Stimulated activated memory B cell treated with anti-CD40 and anti-IgM and Interleukin-4, amounts not matched to agents 10 μg/mL and 1 μg/mL and 100 μg/mL, for 72 hours (primary cell): ENCODE results near the gene FAM193A.
"Not testable (repeated sequence)": the region's sequence is repeated elsewhere in the genome, so short reads cannot be mapped to it uniquely, and the experiment has no call there.

Experiments
- ATAC-seq: fragments of 150-1000 bp; cut with Tn5 transposase; 2 replicates; pipeline ENCODE4 v1.10.0; 2021
- H3K27ac Mint-ChIP-seq: one replicate; pipeline ENCODE4 v1.8.0; 2022; ENCODE audit warnings: mild to moderate bottlenecking, mixed read lengths
- H3K27me3 Mint-ChIP-seq: one replicate; pipeline ENCODE4 v1.8.0; 2022; ENCODE audit warnings: mixed read lengths
- H3K36me3 Mint-ChIP-seq: one replicate; pipeline ENCODE4 v1.8.0; 2022; ENCODE audit warnings: mixed read lengths
- H3K4me1 Mint-ChIP-seq: one replicate; pipeline ENCODE4 v1.8.0; 2022; ENCODE audit warnings: mixed read lengths
- H3K4me3 Mint-ChIP-seq: one replicate; pipeline ENCODE4 v1.8.0; 2022; ENCODE audit warnings: mild to moderate bottlenecking, moderate library complexity, mixed read lengths
- H3K9me3 Mint-ChIP-seq: one replicate; pipeline ENCODE4 v1.8.0; 2022; ENCODE audit warnings: mixed read lengths

Gene FAM193A

GRCh38 chr4:2507855-2508254 lies 28.6 kb upstream of the FAM193A start:
- no peak overlapping the region for H3K4me3 Mint-ChIP-seq
- H3K27me3 Mint-ChIP-seq = no peaks in the 10 kb centered on the region
- no peaks in the 10 kb centered on the region for H3K9me3 Mint-ChIP-seq
- H3K36me3 Mint-ChIP-seq = peaks cover 42% of the 10 kb centered on the region
- H3K4me1 Mint-ChIP-seq = peaks cover 46% of the 10 kb centered on the region
- no peak for ATAC-seq
- H3K27ac Mint-ChIP-seq = peak overlapping the region; percentile 19

GRCh38 chr4:2510351-2511259 lies 25.8 kb upstream of the FAM193A start:
- no peaks in the 10 kb centered on the region for H3K27me3 Mint-ChIP-seq
- H3K4me1 Mint-ChIP-seq = peaks cover 46% of the 10 kb centered on the region
- peaks cover 52% of the 10 kb centered on the region for H3K36me3 Mint-ChIP-seq
- peak overlapping the region; percentile 82 for H3K27ac Mint-ChIP-seq
- no peaks in the 10 kb centered on the region for H3K9me3 Mint-ChIP-seq
- ATAC-seq = peak; percentile 74
- H3K4me3 Mint-ChIP-seq = no peak overlapping the region

- Mint-ChIP-seq H3K27ac (peak overlapping the region; percentile 82), H3K4me3 (peak overlapping the region; percentile 3), H3K9me3 (no peaks in the 10 kb centered on the region), H3K4me1 (peaks cover 42% of the 10 kb centered on the region), H3K36me3 (peaks cover 56% of the 10 kb centered on the region), H3K27me3 (no peaks in the 10 kb centered on the region)
- peak; percentile 73 for ATAC-seq
Observed at GRCh38 chr4:2511645-2512131, 24.8 kb upstream of the FAM193A start.

- peaks cover 58% of the 10 kb centered on the region for H3K36me3 Mint-ChIP-seq
- no peaks in the 10 kb centered on the region for H3K9me3 Mint-ChIP-seq
- H3K27ac Mint-ChIP-seq = peak overlapping the region; percentile 82
Observed at GRCh38 chr4:2512396-2513135, 23.9 kb upstream of the FAM193A start.

GRCh38 chr4:2514193-2514592 lies 22.3 kb upstream of the FAM193A start:
- H3K27me3 Mint-ChIP-seq, ATAC-seq, H3K9me3 Mint-ChIP-seq, H3K4me3 Mint-ChIP-seq: not testable (repeated sequence)
- Mint-ChIP-seq H3K27ac (peak overlapping the region; percentile 82), H3K36me3 (peaks cover 50% of the 10 kb centered on the region), H3K4me1 (peaks cover 30% of the 10 kb centered on the region)

More at GRCh38 chr4:2512396-2513135, 23.9 kb upstream of the FAM193A start:
- Mint-ChIP-seq H3K27me3 (no peaks in the 10 kb centered on the region), H3K4me3 (no peak overlapping the region), H3K4me1 (peaks cover 38% of the 10 kb centered on the region)
- no peak for ATAC-seq

GRCh38 chr4:2514944-2515343 lies 21.5 kb upstream of the FAM193A start:
- H3K9me3 Mint-ChIP-seq, H3K27me3 Mint-ChIP-seq, H3K4me3 Mint-ChIP-seq, ATAC-seq: not testable (repeated sequence)
- Mint-ChIP-seq H3K4me1 (peaks cover 22% of the 10 kb centered on the region), H3K36me3 (peaks cover 43% of the 10 kb centered on the region), H3K27ac (peak overlapping the region; percentile 82)

- H3K27ac Mint-ChIP-seq = no peak overlapping the region
- no peak for ATAC-seq
- peaks cover 12% of the 10 kb centered on the region for H3K4me1 Mint-ChIP-seq
- H3K27me3 Mint-ChIP-seq = no peaks in the 10 kb centered on the region
- no peaks in the 10 kb centered on the region for H3K9me3 Mint-ChIP-seq
- no peak overlapping the region for H3K4me3 Mint-ChIP-seq
- peaks cover 42% of the 10 kb centered on the region for H3K36me3 Mint-ChIP-seq
Observed at GRCh38 chr4:2515830-2516550, 20.5 kb upstream of the FAM193A start.

GRCh38 chr4:2516635-2517034 lies 19.8 kb upstream of the FAM193A start:
- Mint-ChIP-seq H3K27me3 (no peaks in the 10 kb centered on the region), H3K27ac (no peak overlapping the region), H3K4me1 (peaks cover 8% of the 10 kb centered on the region), H3K36me3 (peaks cover 42% of the 10 kb centered on the region), H3K9me3 (no peaks in the 10 kb centered on the region), H3K4me3 (no peak overlapping the region)
- no peak for ATAC-seq

- ATAC-seq = no peak
- H3K4me1 Mint-ChIP-seq = no peaks in the 10 kb centered on the region
- no peak overlapping the region for H3K4me3 Mint-ChIP-seq
- no peaks in the 10 kb centered on the region for H3K27me3 Mint-ChIP-seq
- no peaks in the 10 kb centered on the region for H3K9me3 Mint-ChIP-seq
- H3K27ac Mint-ChIP-seq = no peak overlapping the region
- no peaks in the 10 kb centered on the region for H3K36me3 Mint-ChIP-seq
Observed at GRCh38 chr4:2526559-2526958, 9.9 kb upstream of the FAM193A start.

- H3K4me1 Mint-ChIP-seq = peaks cover 23% of the 10 kb centered on the region
- H3K36me3 Mint-ChIP-seq = no peaks in the 10 kb centered on the region
- H3K27me3 Mint-ChIP-seq = no peaks in the 10 kb centered on the region
- no peak for ATAC-seq
- H3K9me3 Mint-ChIP-seq = no peaks in the 10 kb centered on the region
- peak overlapping the region; percentile 90 for H3K27ac Mint-ChIP-seq
- H3K4me3 Mint-ChIP-seq = peak overlapping the region; percentile 96
Observed at GRCh38 chr4:2534904-2535375, 1.5 kb upstream of the FAM193A start.

- peak; percentile 48 for ATAC-seq
- H3K9me3 Mint-ChIP-seq = no peaks in the 10 kb centered on the region
- peaks cover 23% of the 10 kb centered on the region for H3K4me1 Mint-ChIP-seq
- H3K27me3 Mint-ChIP-seq = no peaks in the 10 kb centered on the region
- no peaks in the 10 kb centered on the region for H3K36me3 Mint-ChIP-seq
- peak overlapping the region; percentile 96 for H3K4me3 Mint-ChIP-seq
- peak overlapping the region; percentile 90 for H3K27ac Mint-ChIP-seq
Observed at GRCh38 chr4:2535376-2536192, 863 bp upstream of the FAM193A start.

- Mint-ChIP-seq H3K36me3 (no peaks in the 10 kb centered on the region), H3K4me1 (peaks cover 23% of the 10 kb centered on the region), H3K27ac (peak overlapping the region; percentile 90), H3K9me3 (no peaks in the 10 kb centered on the region), H3K4me3 (peak overlapping the region; percentile 83), H3K27me3 (no peaks in the 10 kb centered on the region)
- ATAC-seq = peak; percentile 47
Observed at GRCh38 chr4:2537011-2537830, 774 bp downstream of the FAM193A start.

- H3K36me3 Mint-ChIP-seq, ATAC-seq, H3K27me3 Mint-ChIP-seq, H3K9me3 Mint-ChIP-seq, H3K4me3 Mint-ChIP-seq, H3K27ac Mint-ChIP-seq: not testable (repeated sequence)
- H3K4me1 Mint-ChIP-seq = peaks cover 19% of the 10 kb centered on the region
Observed at GRCh38 chr4:2543580-2544191, 7.2 kb downstream of the FAM193A start.
